ENCODE measurements around the gene RIT1.

Gene RIT1

GRCh38 chr1:155856975-155857930 is 53.9 kb downstream of the RIT1 start, which contains the start of gene GON4L:
Gene GON4L, minus strand, starts transcription at chr1:155857214. Its CDS starts 3,434 bp downstream, at chr1:155853780.
- DNase-seq (ENCODE audit: low read depth): peak; percentile 83

DNA sequence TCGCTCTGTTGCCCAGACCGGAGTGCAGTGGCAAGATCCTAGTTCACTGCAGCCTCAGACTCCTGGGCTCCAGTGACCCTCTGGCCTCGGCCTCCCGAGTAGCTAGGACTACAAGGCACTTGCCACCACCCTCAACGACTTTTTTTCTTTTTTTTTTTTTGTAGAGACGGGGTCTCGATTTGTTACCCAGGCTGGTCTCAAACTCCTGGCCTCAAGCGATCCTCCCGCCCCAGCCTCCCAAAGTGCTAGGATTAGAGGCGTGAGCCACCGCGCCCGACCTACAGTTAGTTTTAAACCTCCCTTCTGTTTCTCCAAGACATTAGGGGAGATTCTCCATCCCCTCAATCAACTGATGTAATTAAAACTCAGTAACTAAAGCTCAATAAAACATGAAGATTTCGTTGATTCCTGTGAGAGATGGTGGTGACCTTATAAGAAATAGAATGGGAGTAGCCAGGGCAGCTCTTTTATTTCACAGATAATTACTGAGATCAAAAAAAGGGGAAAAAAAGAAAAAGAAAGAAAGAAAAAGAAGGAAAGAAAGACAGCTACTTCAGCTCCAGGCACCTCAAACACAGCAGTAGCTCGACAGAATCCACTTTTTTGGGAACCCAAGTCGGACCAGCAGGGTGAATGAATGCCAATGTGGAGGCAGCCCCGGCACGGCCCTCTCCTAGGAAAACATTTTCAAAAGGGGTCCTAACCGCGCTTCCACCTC is 54.7 kb downstream of the RIT1 start:
- DNase-seq (ENCODE audit: low read depth): no peak

GRCh38 chr1:155850345-155850744 is 60.8 kb downstream of the RIT1 start:
- no peak for DNase-seq (ENCODE audit: low read depth)

DNA sequence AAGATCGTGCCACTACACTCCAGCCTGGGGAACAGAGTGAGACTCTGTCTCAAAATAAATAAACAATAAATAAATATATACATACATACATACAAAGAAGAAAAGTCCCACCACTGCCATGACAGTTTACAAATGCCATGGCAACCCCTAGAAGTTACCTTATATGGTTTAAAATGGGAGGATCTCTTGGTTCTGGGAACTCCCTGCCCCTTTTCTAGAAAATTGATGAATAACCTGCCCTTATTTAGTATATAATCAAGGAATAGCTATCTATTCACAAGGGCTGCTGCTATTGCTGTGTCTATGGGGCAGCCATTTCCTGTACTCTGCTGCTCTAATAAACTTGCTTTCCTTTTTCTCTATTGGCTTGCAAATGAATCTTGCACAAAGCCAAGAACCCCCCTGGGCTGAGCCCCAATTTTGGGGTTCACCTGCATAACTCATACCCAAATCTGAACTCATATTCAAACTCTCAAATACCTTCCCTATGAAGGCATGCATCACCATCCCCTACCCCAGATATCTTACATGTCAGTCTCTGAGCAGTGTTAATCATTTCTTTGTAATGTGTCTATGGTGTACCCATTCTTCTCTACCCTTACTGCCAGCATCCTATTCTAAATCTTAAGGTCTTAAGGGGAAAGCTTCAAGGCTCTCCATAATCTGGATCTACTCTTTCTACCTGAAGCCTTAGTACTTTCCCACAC is 63.2 kb downstream of the RIT1 start:
- DNase-seq (ENCODE audit: low read depth): no peak

Measured in activated T-cell treated with anti-CD3 and anti-CD28 coated beads for 1 hour (primary cell).